ENCODE measurements around the gene CAVIN4.

DNA sequence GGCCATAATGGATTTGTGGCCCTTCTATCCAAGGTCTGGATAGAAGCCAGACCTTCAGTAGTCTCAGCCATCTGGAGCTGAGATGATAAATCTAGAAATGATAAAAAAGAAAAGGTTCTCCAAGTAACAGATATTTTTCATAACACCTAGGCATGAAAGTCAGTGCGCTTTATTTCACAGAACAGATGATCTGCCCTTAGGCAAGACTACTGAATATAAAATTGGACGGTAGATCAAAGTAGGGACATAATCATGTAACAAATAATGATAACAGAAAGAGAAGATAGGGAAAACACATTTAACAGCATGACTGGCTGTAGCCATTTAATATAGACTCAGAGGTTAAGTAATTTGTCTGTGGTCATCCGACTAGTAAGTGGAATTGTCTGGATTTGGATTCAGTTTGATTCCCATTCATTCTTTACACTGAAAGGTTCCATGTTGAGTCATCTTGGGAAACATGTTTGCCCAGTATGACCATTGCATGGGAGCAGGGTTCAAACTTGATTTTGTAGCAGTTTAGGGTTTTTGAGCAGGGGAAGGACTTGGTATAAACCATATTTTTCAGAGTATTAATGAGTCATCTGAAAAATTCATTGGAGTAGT is 4.1 kb upstream of the CAVIN4 start:
- TF ChIP-seq, protein P1, sequence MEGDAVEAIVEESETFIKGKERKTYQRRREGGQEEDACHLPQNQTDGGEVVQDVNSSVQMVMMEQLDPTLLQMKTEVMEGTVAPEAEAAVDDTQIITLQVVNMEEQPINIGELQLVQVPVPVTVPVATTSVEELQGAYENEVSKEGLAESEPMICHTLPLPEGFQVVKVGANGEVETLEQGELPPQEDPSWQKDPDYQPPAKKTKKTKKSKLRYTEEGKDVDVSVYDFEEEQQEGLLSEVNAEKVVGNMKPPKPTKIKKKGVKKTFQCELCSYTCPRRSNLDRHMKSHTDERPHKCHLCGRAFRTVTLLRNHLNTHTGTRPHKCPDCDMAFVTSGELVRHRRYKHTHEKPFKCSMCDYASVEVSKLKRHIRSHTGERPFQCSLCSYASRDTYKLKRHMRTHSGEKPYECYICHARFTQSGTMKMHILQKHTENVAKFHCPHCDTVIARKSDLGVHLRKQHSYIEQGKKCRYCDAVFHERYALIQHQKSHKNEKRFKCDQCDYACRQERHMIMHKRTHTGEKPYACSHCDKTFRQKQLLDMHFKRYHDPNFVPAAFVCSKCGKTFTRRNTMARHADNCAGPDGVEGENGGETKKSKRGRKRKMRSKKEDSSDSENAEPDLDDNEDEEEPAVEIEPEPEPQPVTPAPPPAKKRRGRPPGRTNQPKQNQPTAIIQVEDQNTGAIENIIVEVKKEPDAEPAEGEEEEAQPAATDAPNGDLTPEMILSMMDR (optimal IDR thresholded peaks at IDR 0.05 in 1 of 3, IDR thresholded peaks at IDR 0.05 in 1 of 3, conservative IDR thresholded peaks at IDR 0.05 in 1 of 3; ENCODE audit: extremely low read depth in 1 of 3, insufficient read depth in 2 of 3, low read length in 3 of 3), result no peak
- TF ChIP-seq EZH2 (IDR thresholded peaks at IDR 0.05; ENCODE audit: low read length), result no peak

All from keratinocyte (primary cell).